HL-60/S4 (cell line): ENCODE measurements around the gene BRD2.

Experiments used
- in situ Hi-C: fragments of 300-500 bp; cut with MboI; formaldehyde crosslinking; loops from 2 replicates; pipeline ENCODE4 v1.14.3; 2022; ENCODE audit warnings: low sequenced_read_pairs

The BRD2 gene

DNA sequence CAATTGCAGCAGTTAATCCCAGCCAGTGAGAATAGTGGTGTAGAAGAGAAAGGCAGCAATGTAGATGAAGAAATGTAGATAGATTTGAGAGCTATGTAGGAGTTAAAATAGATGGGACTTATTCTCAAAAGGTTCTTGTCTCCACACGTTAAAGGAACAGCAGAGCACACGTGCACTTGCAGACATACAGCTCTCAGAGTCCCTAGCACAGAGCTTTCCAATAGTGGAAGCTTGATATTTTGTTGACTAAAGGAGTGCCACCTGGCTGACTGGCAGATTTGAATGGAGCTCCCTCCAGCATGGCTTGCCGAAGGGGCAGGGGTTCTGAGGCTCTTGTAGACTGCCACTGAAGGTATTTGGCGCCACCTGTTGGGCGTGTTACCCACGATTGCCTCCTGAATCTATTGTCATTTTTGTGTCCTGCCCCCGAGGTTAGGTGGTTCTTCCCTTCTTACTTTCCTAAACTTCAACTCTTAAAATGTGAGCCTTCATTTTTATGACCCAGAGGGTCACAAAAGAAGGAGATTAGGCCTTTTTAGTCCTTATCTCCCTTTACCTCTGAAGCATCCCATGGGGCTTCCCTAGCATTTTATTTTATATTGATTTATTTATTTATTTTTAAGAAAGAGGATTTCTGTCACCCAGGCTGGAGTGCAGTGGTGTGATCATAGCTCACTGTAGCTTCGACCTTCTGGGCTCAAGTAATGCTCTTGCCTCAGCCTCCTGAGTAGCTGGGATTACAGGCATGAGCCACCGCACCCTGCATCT, 16.4 kb downstream of the BRD2 start:
- in situ Hi-C loops, result no loop called here

DNA sequence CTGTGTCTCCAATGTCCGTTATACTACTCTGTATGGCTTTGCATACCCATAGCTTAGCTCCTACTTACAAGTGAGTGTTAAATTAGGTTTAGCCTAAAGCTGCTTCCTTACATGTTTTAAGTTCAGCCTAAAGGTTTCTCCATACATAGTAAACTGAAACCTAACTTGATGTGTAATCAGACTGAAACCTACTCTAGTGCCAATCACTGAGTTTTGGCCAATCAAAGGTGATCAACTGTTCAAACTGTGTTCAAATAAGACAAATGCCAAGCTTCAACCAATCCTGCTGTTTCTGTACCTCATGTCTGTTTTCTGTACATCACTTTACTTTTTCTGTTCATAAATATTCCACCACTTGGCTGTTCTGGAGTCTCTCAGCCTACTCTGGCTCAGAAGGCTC, 21.0 kb downstream of the BRD2 start:
- in situ Hi-C loops, result no loop called here

GRCh38 chr6:32991972-32992371, 23.6 kb downstream of the BRD2 start:
- in situ Hi-C loops, result no loop called here

GRCh38 chr6:32993363-32993973, 25.1 kb downstream of the BRD2 start:
- in situ Hi-C loops, result no loop called here

- in situ Hi-C loops, result no loop called here
These were observed 27.1 kb downstream of the BRD2 start for GRCh38 chr6:32995448-32995847.

DNA sequence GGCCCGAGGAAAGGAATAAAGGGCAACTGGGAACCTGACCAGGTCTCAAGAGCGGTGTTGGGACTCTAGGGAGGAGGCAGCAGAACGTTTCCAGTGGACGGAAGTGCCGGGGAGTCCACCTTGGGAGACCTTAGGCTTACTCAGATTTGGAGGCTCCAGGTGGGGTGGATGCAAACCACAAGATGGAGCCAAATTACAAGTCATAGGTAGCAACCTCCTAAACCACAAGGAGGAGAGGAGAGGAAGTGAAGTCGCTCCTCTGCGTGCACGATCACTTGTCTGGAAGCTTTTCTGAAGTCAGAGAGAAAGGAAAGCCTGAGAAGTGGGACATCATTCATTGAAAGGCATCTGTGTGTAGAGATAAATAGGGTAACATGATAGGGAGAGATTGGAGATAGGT, 31.7 kb downstream of the BRD2 start:
- in situ Hi-C loops, result no loop called here

DNA sequence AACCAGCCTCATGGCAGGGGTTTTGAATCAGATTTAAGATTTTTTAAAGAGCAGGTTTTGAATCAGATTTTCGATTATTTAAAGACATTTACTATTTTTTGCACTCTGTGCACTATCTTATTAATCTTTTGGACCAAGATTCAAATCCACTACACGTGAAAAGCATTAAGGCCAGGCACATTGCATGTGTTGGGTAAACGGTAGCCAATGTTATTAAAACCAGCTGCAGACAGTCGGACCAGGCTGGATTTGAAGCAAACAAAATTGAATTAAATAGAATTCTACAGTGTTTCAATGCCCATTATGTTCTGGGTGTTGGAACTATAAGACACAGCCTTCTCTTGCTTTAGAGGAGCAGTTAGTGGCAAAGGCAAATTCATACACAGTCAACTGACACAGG, 33.3 kb downstream of the BRD2 start:
- in situ Hi-C loops, result no loop called here

- in situ Hi-C loops, result no loop called here
These were observed 36.5 kb downstream of the BRD2 start for GRCh38 chr6:33004940-33005339.

GRCh38 chr6:33007831-33008400, 39.5 kb downstream of the BRD2 start:
- in situ Hi-C loops, result no loop called here

GRCh38 chr6:33008944-33009861, 40.8 kb downstream of the BRD2 start, which contains the start of gene HLA-DOA:
Gene HLA-DOA, minus strand, starts transcription at chr6:33009591.
- in situ Hi-C loops, result no loop called here

DNA sequence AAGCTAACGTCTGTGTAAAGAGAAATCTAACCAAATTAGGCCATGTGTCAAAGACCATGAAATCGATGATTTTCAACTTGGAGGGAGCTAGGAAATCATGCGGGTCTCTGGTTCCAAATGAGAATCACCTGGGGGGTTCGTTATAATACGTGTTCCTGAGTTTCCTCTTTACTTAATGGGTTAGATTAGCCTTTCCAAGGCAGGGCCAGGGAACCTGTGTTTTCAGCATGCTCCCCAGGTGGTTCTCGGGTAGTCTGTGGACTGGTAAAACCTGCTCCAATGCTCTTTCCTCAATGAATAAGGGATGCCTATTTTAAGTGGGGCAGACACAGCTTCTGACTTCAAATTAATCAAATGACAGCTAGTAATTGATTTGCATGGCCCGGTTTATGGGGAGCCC, 42.0 kb downstream of the BRD2 start:
- in situ Hi-C loops, result loop anchor here (10.0 kb wide), 1 partner anchor 74 kb away; no protein-coding TSS in a partner anchor

DNA sequence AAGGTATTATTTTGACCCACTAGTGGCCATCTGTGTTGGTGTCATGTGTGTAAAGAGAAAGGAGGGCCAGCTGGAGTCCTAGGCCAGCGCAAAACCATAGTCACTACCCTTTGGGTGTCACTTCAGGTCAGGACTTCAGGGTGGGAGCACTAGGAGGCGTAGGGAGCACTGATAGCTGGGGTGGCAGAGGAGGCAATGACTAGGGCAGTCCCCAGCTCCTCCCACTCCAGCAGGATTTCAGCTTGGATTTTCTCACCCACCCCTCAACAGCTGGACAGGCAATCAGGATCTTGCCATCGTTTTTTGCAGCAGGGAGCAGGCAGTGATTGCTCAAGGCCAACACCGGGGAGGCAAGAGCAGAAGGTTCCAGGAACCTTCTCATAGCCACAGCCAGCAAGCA, 45.2 kb downstream of the BRD2 start:
- in situ Hi-C loops, result loop anchor here (10.0 kb wide), 1 partner anchor 71 kb away; no protein-coding TSS in a partner anchor

GRCh38 chr6:33014841-33015634, 46.6 kb downstream of the BRD2 start:
- in situ Hi-C loops, result loop anchor here (10.0 kb wide), 1 partner anchor 70 kb away; no protein-coding TSS in a partner anchor

GRCh38 chr6:33015798-33016197, 47.4 kb downstream of the BRD2 start:
- in situ Hi-C loops, result loop anchor here (10.0 kb wide), 1 partner anchor 69 kb away; no protein-coding TSS in a partner anchor

GRCh38 chr6:33017018-33017417, 48.6 kb downstream of the BRD2 start:
- in situ Hi-C loops, result loop anchor here (10.0 kb wide), 1 partner anchor 68 kb away; no protein-coding TSS in a partner anchor

DNA sequence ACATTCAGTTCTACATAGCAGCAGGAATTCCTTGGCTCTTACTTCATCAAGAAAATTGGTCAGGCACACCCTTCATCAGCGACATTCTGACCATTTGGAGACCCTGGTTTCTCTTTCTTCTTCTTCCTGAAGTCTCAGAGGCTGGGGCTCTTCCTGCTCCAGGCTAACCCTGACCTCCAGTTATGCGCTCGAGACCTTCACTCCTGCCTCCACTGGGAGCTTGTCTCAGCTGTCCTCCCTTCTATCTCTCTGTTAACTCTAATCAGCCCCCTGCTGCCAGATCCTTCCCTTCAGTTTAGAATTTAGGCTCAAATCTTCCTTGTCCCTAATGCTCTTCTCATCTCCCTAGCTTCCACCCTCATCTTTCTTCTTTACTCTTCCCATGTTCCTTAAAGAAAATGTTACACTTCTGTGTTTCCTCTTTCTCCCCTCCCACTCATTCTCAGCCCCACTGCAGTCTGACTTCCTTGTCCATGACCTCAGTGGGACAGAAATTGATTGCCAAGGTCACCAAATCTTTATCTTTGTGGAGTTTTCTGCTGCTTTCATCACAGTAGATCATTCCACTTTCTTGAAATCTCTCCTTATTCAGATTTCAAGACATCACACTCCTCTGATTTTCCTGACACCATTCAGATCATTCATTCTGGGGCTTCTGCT, 49.4 kb downstream of the BRD2 start:
- in situ Hi-C loops, result loop anchor here (10.0 kb wide), 1 partner anchor 67 kb away; no protein-coding TSS in a partner anchor

DNA sequence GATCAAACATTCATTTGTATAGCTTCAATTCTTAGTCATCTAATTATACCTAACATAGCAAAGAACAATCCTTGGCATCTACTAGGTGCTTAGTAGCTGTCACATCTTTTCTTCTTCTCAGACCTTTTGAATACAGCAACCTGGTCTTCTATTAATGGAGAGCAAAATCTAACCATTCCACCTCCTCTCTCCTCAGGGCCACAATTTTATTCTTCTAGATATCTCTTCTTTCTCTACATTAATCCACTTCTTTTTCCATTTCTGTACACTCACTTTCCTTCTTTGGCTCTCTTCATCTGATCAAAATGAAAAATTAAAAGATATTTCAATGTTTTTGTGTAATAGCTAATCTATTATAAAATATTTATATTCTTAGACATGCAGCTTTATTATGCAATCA, 50.0 kb downstream of the BRD2 start:
- in situ Hi-C loops, result loop anchor here (10.0 kb wide), 1 partner anchor 66 kb away; no protein-coding TSS in a partner anchor

- in situ Hi-C loops, result loop anchor here (10.0 kb wide), 1 partner anchor 66 kb away; no protein-coding TSS in a partner anchor
These were observed 50.5 kb downstream of the BRD2 start for GRCh38 chr6:33018904-33019303.

DNA sequence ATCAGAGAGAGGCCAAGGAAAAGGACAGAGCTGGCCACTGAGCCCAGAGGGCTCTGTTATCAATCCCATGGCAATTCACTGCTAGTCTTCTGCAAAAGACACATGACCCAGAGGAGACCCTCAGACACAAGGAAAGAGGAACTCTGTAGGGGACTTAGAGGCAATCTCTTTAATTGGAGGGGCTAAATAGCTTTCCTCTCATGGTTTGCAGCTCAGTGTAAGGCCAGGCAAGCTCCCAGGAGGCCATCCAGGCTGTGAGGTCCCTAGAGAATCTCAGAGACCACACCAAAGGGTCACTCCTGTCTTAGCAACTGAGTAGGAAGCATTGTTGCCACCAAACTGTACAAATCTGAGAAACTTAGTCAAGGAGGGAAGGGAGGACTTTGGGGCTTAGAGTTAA, 51.0 kb downstream of the BRD2 start:
- in situ Hi-C loops, result loop anchor here (10.0 kb wide), 1 partner anchor 65 kb away; no protein-coding TSS in a partner anchor
